HG02938 (cell line): Measurements from ENCODE around the gene SMCO3.

ENCODE experiments used
- ATAC-seq: cut with Tn5 transposase; IDR thresholded peaks from one replicate; pipeline ENCODE4 v1.9.1; 2021; ENCODE audit warnings: mild to moderate bottlenecking, moderate library complexity; ENCODE audit not compliant: unreplicated experiment

Gene SMCO3

DNA sequence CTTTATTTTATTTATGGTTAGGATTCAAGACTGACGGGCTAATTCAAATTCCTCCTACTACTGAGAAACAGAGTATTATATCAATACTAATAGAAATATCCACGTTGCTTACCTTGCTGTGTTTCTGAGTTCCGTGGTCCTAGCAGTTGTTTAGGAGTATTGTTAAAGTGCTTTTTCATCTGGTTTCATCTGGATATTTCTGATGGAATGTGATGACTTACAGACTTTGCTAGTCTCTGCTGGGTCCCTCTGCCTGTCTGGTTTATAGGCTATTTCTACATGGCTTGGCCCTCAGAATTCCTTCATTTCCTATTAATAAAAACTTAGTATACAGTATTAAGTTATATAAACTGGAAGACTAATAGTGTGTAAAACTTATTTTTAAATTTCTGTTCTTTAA is at the start of gene SMCO3:
SMCO3 (minus strand) TSS at position 169 of the 400 bp plus-strand sequence. CDS start 7,502 bp downstream, outside the sequence.
- ATAC-seq, result no peak

GRCh38 chr12:14860490-14860889 is 46.5 kb upstream of the SMCO3 start:
- no peak for ATAC-seq

GRCh38 chr12:14858513-14858912 is 44.5 kb upstream of the SMCO3 start:
- no peak for ATAC-seq

DNA sequence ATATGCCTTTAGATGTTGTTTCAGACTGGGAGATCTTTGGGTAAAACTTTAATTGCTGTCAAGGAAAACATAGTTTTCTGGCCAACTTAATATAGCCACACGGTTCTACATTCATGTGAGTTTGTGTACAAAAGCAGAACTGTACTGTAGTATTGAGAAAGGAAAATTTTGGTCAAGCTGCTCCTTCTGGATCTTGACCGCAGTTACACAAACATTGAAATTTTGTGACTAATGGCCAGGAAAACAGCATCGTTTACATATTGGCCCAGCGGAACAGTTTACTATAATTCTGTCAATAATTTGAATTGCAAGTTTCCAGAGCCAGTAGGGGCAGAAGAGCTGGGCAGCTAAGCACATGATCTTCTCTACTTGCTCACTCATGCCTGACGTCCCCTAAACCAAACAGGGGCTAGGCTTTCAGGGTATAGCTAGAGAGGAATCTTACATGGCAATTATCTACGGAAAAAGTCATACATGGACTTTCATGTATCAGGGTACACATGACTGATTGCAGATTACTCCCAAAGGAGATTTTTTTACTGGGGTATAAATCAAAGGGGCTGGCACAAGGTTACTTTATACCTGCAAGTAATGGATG is 40.7 kb upstream of the SMCO3 start:
- no peak for ATAC-seq

DNA sequence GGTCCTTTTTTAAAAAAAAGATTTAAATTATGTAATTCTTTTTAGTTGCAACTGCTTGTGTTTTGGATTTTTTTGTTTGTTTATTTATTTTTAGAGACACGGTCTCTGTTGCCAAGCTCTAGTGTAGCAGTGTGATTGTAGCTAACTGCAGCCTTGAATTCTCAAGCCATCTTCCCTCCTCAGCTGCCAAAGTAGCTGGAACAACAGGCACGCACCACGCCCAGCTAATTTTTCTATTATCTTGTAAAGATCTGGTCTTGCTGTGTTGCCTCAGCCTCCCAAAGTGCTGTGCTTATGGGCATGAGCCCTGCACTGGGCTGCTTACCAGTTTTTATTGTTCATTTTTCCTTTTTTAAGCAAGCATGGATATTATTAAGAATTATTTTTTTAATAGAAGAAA is 40.0 kb upstream of the SMCO3 start:
- ATAC-seq, result no peak

DNA sequence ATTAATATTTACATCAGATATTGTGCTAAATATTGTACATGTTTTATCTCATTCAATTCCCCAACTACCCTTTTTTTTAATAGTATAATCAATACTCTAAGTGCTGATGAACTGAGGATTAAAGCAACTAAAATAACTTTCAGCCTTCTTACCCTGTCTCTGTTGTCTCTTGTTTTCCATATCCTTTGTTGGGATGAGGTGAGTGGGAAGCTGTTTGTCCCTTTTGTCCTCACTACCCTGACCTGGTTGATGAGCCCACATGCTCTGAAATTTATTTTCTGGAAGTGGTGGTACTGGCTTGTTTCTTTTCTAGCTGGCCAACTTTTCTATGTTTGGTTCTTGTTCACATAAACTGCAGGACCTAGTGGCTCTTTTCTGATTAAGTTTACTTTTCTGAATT is 38.9 kb upstream of the SMCO3 start:
- no peak for ATAC-seq

- peak; percentile 82 for ATAC-seq
Observed at GRCh38 chr12:14850929-14851663, 37.1 kb upstream of the SMCO3 start.

GRCh38 chr12:14849661-14850060 is 35.7 kb upstream of the SMCO3 start:
- no peak for ATAC-seq

DNA sequence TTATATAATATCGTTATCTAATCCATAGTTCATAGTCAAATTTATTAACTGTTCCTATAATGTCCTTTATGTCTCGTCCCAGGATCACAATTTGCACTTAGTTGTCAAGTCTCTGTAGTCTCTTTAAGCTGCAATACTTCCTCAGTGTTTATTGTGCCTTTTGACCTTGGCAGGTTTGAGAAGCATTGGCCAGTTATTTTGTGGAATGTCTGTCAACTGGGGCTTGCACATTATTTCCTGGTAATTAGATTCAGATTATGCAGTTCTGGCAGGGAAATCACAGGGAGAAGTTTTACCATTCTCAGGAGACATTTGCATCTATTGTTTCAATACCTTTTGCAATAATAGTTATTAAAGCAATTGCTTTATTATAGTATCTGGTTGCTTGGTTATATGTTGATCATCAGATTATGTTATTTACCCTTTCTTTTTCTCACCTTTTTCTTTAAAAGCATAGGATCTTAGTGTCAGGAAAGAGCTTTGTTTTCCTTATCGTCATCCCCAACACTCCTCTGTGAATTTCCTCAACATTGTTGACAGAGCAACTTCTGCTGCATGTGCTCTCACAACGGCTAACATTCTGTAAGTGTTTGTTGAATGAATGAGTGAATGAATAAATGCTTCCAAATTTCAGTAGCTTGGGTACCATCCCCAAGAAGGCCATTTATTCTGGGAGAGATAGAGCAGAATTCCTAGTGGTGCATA is 33.0 kb upstream of the SMCO3 start:
- no peak for ATAC-seq

GRCh38 chr12:14846042-14846587 is 32.1 kb upstream of the SMCO3 start:
- no peak for ATAC-seq

DNA sequence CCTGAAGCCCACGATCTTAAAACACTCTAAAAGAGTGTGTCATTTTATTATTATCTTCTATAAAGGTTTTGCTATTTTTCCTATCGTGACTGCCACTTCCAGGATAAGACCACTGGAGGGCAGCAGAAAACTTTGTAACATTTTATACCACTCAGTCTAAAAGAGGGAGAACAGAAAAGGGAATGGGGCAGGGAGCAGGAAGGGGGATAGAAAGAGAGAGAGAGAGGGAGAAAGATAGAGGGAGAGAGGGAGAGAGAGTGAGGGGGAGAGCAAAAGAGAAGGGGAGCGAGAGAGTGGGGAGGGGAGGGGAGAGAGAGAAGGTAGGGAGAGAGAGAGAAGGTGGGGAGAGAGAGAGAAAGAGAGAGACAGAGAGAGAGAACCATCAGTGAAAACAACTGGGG is 31.4 kb upstream of the SMCO3 start:
- no peak for ATAC-seq

- ATAC-seq, result no peak
Observed at GRCh38 chr12:14844401-14844800, 30.4 kb upstream of the SMCO3 start.

- ATAC-seq, result no peak
Observed at GRCh38 chr12:14843425-14843887, 29.5 kb upstream of the SMCO3 start, which contains the start of gene ART4. Gene ART4, minus strand, starts transcription at chr12:14843526. Its CDS starts 413 bp downstream, at chr12:14843113.

DNA sequence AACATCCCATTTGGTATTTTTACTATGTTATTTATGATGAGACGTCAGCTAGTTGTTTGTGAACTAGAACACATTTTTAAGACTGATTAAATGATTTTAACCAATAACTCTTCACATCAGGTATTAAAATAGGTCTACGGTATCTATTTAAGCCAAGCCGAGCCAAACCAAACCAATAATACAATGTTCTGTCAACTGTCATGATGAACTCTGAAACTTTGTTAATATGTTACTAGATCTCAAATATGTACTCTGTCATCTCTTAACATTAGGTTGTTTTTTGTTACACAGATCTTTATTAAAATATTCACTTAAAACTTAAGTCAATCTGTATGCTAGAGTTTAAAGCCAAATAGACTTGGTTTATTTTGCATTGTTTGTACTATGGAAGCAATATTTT is 28.3 kb upstream of the SMCO3 start:
- no peak for ATAC-seq

- ATAC-seq, result no peak
Observed at GRCh38 chr12:14841761-14842160, 27.8 kb upstream of the SMCO3 start.

DNA sequence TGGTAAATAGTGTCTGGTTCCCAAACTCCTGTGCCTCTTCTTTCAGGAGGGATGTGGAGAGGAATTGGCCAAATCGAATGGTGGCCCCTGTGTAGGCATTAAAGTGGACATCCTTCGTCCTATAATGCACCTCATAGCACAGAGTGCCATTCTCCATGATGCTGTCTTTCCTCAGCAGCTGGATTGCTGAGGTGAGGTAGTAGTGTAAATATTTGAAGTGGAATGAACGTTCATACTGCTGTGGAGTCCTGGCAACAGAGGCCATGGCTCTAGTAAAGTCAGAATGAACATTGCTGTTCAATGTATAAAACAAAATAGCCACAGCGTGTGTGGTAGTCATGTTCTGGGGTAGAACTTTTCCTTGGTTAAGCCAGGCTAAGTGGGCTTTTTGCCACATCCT is 26.6 kb upstream of the SMCO3 start:
- ATAC-seq, result no peak

DNA sequence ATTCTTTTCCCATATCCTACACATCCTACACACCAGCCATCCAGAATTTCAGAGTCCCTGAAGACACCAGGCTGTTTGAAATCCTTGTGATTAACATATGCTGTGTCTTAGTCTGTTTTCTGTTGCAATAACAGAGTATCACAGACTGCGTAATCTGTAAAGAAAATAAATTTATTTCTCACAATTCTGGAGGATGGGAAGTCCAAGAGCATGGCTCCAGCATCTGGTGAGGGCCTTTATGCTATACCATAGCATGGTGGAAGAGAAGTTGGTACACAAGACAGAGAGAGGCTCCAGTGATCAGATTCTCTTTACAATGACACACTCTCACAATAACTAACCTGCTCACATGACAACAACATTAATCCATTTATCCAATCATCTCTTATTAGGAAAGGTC is 25.3 kb upstream of the SMCO3 start:
- ATAC-seq, result no peak

DNA sequence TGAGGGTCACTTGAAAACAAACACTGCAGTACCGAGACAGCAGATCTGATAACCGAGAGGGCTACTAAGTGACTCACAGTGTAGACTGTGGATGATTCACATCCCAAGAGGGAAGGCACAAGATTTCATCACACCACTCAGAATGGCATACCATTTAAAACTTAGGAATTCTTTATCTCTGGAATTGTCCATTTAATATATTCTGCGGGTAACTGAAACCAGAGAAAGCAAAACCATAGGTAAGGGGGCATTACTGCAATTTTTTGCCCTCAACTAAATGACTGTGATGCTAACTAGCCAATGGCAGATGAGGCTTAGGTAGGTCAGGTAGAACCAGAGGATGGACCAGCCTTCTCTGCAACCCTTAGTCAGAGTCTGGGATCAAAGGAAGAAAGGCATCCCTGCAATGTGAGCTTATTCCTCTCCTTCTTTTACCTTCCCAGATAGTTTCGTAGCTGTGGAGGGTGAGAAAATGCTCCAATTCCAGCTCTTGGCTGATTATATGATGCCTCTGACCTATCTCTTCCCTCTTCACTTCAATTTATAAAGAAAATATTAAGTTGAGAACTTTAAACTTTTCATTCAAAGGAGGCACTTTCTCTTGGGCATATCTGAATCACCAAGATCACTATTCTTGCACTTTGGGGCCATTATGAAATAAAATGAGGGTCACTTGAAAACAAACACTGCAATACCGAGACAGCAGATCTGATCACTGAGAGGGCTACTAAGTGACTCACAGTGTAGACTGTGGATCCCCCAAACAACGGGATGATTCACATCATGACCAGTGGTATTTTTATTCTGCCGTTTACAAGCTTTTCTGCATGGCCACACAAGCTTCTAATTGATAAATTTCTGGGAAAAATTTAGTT is 22.6 kb upstream of the SMCO3 start:
- ATAC-seq, result no peak

GRCh38 chr12:14834509-14834908 is 20.5 kb upstream of the SMCO3 start:
- ATAC-seq, result no peak

GRCh38 chr12:14833952-14834351 is 20.0 kb upstream of the SMCO3 start:
- ATAC-seq, result no peak

DNA sequence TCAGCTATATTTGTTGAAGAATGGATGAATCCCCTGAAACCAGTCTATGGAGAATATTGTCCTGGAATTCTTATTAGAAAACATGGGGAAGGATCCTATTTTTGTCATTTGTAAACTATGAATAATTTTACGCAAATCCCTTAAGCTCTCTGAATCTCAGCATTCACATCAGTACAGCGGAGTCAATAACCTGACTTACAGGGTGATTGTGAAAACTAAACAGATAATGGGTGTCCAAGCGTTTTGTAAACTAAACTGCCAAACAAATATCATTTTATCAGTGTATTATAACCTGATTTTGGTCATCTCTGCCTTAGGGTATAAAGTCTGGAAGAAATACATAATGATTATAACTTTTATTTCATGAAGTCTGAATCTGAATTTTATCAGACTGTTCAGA is 19.4 kb upstream of the SMCO3 start:
- ATAC-seq, result no peak
